ENCODE results near the gene DNAH3. TPM values are rescaled to one million over a fixed set of nuclear protein-coding genes. Genes with fewer than 3 reads are reported as not detected.

DNAH3 gene
- total and polyA plus RNA-seq, 2 of the 13 experiments (the other 11 are each of a cell fraction or from before 2014, with no cell fraction given) = 0.07 to 0.08 TPM

DNA sequence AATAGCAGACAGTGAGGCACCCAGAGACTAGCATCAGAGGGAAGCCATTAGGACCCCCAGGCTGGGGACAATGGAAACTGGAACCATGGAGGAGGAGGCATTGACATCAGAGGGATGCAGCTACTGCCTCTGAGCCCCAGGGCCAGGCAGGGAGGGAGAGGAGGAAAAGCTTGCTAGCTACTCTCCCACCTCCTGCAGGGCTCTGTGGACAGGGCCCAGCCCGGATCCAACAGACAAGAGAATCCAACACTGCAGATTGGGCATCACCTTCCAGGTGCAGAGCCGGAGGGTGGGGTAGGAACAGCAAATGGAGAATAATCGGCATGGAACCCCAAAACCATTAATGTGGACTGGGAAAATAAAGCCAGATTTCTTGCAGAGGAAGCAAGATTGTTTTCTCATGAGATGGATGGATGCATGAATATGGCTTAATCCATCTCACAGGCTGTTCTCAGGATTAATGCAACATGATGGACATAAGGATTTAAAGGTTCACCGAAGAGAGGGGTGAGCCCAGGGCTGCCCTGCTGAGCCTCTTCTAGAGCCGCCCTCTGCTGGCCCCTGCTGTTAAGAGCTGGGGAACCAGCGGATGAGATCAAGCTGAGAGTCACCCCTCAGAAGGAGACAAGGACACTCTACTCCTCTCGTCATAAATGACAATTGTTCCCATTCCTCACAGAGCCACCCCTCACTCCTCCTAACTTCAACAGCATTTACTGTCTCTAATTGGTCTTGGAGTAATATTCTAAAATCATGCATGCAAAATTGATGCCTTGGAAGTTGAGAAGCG lies 48.8 kb downstream of the DNAH3 start (continued):
- TF ChIP-seq, protein P1, sequence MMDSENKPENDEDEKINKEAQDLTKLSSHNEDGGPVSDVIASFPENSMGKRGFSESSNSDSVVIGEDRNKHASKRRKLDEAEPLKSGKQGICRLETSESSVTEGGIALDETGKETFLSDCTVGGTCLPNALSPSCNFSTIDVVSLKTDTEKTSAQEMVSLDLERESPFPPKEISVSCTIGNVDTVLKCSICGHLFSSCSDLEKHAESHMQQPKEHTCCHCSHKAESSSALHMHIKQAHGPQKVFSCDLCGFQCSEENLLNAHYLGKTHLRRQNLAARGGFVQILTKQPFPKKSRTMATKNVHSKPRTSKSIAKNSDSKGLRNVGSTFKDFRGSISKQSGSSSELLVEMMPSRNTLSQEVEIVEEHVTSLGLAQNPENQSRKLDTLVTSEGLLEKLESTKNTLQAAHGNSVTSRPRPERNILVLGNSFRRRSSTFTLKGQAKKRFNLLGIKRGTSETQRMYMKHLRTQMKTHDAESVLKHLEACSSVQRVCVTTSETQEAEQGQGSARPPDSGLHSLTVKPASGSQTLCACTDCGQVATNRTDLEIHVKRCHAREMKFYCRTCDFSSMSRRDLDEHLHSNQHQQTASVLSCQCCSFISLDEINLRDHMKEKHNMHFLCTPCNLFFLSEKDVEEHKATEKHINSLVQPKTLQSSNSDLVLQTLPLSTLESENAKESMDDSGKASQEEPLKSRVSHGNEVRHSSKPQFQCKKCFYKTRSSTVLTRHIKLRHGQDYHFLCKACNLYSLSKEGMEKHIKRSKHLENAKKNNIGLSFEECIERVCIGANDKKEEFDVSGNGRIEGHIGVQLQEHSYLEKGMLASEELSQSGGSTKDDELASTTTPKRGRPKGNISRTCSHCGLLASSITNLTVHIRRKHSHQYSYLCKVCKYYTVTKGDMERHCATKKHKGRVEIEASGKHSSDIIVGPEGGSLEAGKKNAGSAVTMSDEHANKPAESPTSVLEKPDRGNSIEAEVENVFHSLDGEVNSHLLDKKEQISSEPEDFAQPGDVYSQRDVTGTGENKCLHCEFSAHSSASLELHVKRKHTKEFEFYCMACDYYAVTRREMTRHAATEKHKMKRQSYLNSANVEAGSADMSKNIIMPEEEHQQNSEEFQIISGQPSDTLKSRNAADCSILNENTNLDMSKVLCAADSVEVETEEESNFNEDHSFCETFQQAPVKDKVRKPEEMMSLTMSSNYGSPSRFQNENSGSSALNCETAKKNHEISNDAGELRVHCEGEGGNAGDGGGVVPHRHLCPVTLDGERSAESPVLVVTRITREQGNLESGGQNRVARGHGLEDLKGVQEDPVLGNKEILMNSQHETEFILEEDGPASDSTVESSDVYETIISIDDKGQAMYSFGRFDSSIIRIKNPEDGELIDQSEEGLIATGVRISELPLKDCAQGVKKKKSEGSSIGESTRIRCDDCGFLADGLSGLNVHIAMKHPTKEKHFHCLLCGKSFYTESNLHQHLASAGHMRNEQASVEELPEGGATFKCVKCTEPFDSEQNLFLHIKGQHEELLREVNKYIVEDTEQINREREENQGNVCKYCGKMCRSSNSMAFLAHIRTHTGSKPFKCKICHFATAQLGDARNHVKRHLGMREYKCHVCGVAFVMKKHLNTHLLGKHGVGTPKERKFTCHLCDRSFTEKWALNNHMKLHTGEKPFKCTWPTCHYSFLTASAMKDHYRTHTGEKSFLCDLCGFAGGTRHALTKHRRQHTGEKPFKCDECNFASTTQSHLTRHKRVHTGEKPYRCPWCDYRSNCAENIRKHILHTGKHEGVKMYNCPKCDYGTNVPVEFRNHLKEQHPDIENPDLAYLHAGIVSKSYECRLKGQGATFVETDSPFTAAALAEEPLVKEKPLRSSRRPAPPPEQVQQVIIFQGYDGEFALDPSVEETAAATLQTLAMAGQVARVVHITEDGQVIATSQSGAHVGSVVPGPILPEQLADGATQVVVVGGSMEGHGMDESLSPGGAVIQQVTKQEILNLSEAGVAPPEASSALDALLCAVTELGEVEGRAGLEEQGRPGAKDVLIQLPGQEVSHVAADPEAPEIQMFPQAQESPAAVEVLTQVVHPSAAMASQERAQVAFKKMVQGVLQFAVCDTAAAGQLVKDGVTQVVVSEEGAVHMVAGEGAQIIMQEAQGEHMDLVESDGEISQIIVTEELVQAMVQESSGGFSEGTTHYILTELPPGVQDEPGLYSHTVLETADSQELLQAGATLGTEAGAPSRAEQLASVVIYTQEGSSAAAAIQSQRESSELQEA (CRISPR knock-in tag; IDR thresholded peaks at IDR 0.05; ENCODE audit: not compliant biosample characterization) = no peak
- TF ChIP-seq U2AF2 (IDR thresholded peaks at IDR 0.05; ENCODE audit: low read depth, low read length) = no peak
- TF ChIP-seq ZNF367 (CRISPR knock-in tag; IDR thresholded peaks at IDR 0.05; ENCODE audit: borderline replicate concordance) = no peak
- TF ChIP-seq NFATC3 (CRISPR knock-in tag; IDR thresholded peaks at IDR 0.05) = no peak
- no peak for TF ChIP-seq ZFAT (CRISPR knock-in tag; conservative IDR thresholded peaks at IDR 0.05)
- TF ChIP-seq ZNF83 (CRISPR knock-in tag; IDR thresholded peaks at IDR 0.05; ENCODE audit: borderline replicate concordance) = no peak
- no peak for TF ChIP-seq SRSF9 (IDR thresholded peaks at IDR 0.05; ENCODE audit: borderline replicate concordance, insufficient read depth, low read depth, low read length, poor library complexity, severe bottlenecking)
- no peak for TF ChIP-seq SETDB1 (CRISPR knock-in tag; IDR thresholded peaks at IDR 0.05; ENCODE audit: borderline replicate concordance)
- TF ChIP-seq, protein P2, sequence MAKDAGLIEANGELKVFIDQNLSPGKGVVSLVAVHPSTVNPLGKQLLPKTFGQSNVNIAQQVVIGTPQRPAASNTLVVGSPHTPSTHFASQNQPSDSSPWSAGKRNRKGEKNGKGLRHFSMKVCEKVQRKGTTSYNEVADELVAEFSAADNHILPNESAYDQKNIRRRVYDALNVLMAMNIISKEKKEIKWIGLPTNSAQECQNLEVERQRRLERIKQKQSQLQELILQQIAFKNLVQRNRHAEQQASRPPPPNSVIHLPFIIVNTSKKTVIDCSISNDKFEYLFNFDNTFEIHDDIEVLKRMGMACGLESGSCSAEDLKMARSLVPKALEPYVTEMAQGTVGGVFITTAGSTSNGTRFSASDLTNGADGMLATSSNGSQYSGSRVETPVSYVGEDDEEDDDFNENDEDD (CRISPR knock-in tag; IDR thresholded peaks at IDR 0.05; ENCODE audit: borderline replicate concordance) = no peak
- TF ChIP-seq SP4 (CRISPR knock-in tag; IDR thresholded peaks at IDR 0.05) = no peak
- no peak for TF ChIP-seq ZNF746 (CRISPR knock-in tag; IDR thresholded peaks at IDR 0.05)

Data from HepG2 (cell line).